Neutrophil (primary cell): ENCODE data around the gene NME5.

Source experiments
- H3K27ac ChIP-seq: fragments of 200-600 bp; sonication (generic); 2 replicates; pipeline ENCODE4 v1.5.1; 2016; ENCODE audit warnings: mild to moderate bottlenecking, moderate library complexity
- H3K27me3 ChIP-seq: fragments of 200-600 bp; sonication (generic); 2 replicates; pipeline ENCODE4 v1.6.0; 2016; ENCODE audit warnings: mild to moderate bottlenecking
- H3K36me3 ChIP-seq: fragments of 200-600 bp; sonication (generic); 2 replicates; pipeline ENCODE4 v1.5.1; 2017
- H3K4me1 ChIP-seq, 2 experiments: fragments of 200-600 bp in 1 of 2; sonication (generic) in 1 of 2; 1 replicate in 1 of 2; 2 replicates in 1 of 2; pipeline versions ENCODE4 v1.5.1 to v1.6.1; 2013 to 2016; ENCODE audit warnings: low read depth in 1 of 2, low read length in 1 of 2, mild to moderate bottlenecking in 1 of 2, moderate library complexity in 1 of 2; ENCODE audit not compliant: control insufficient read depth in 1 of 2, insufficient read depth in 1 of 2
- H3K4me3 ChIP-seq, 2 experiments: fragments of 200-600 bp in 1 of 2; sonication (generic) in 1 of 2; 1 replicate in 1 of 2; 2 replicates in 1 of 2; pipeline ENCODE4 v1.5.1; 2013 to 2016; ENCODE audit warnings: low read depth in 1 of 2, low read length in 1 of 2, mild to moderate bottlenecking in 1 of 2, moderate library complexity in 1 of 2
- H3K9me3 ChIP-seq: fragments of 200-600 bp; sonication (generic); 2 replicates; pipeline ENCODE4 v1.5.1; 2016
- CTCF ChIP-seq: fragments of 200-600 bp; sonication (generic); IDR thresholded peaks from 2 replicates; pipeline ENCODE4 v1.5.1; 2016; ENCODE audit warnings: antibody characterized with exemption

Gene NME5

GRCh38 chr5:138138949-138139780 lies at the start of gene NME5:
Gene NME5 (minus strand): TSS chr5:138139428. CDS start chr5:138138780, 648 bp downstream.
- no peak for TF ChIP-seq CTCF
- Histone ChIP-seq H3K4me3 (no peak within 1 kb of the TSS), H3K9me3 (no peaks in the 10 kb centered on the region), H3K27ac (no peak within 1 kb of the TSS), H3K4me1 (peaks cover 0 to 14% of the 10 kb centered on the region in 2 experiments), H3K27me3 (peaks cover 73% of the 10 kb centered on the region), H3K36me3 (no peaks in the 10 kb centered on the region)

- Histone ChIP-seq H3K4me1 (peaks cover 24 to 25% of the 10 kb centered on the region in 2 experiments), H3K27me3 (no peaks in the 10 kb centered on the region), H3K27ac (no peak overlapping the region), H3K9me3 (no peaks in the 10 kb centered on the region), H3K36me3 (peaks cover 41% of the 10 kb centered on the region), H3K4me3 (no peak overlapping the region)
- TF ChIP-seq CTCF = no peak
Measured at GRCh38 chr5:138188626-138189025, 49.4 kb upstream of the NME5 start.

- peaks cover 38% of the 10 kb centered on the region for H3K36me3 ChIP-seq
- no peak overlapping the region for H3K4me3 ChIP-seq
- peak overlapping the region; percentile 69 for H3K27ac ChIP-seq
- peaks cover 24 to 25% of the 10 kb centered on the region in 2 experiments for H3K4me1 ChIP-seq
- H3K9me3 ChIP-seq = no peaks in the 10 kb centered on the region
- no peak for TF ChIP-seq CTCF
- no peaks in the 10 kb centered on the region for H3K27me3 ChIP-seq
Measured at GRCh38 chr5:138186002-138186447, 46.8 kb upstream of the NME5 start.

GRCh38 chr5:138182808-138183207 lies 43.6 kb upstream of the NME5 start:
- Histone ChIP-seq H3K9me3 (no peaks in the 10 kb centered on the region), H3K36me3 (peaks cover 18% of the 10 kb centered on the region), H3K27me3 (no peaks in the 10 kb centered on the region), H3K4me1 (peaks cover 44 to 51% of the 10 kb centered on the region in 2 experiments), H3K4me3 (no peak overlapping the region), H3K27ac (no peak overlapping the region)
- TF ChIP-seq CTCF = no peak

- Histone ChIP-seq H3K27ac (no peak overlapping the region), H3K27me3 (no peaks in the 10 kb centered on the region), H3K36me3 (peaks cover 15% of the 10 kb centered on the region), H3K4me3 (no peak overlapping the region), H3K4me1 (peaks cover 42 to 49% of the 10 kb centered on the region in 2 experiments), H3K9me3 (no peaks in the 10 kb centered on the region)
- no peak for TF ChIP-seq CTCF
Measured at GRCh38 chr5:138180841-138181240, 41.6 kb upstream of the NME5 start.
